GDM1 (cell line): ENCODE data around the gene SLC35F1.

Source experiments
- DNase-seq: peaks from one replicate; lab custom pipeline; 2025; lab: John Stamatoyannopoulos, UW

SLC35F1 gene

GRCh38 chr6:118198746-118199145 is 291.7 kb downstream of the SLC35F1 start:
- DNase-seq: no peak

DNA sequence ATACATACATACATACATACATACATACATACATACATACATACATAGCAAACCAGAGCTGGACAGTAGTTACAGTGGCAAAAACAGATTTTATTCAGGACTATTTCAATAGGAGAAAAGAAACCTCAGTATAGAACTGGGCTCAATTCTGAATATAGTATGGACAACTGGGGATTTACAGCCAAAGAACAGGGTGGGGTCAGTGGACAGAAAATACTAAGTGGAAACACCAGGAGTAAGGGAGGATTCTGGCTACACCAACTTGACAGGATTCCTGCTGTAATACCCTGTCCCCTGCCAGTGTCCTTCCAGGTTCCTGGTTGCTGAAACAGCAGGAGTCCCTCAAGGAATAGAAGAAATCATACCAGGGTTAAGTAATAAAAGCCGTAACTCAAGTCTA is 293.1 kb downstream of the SLC35F1 start:
- no peak for DNase-seq

DNA sequence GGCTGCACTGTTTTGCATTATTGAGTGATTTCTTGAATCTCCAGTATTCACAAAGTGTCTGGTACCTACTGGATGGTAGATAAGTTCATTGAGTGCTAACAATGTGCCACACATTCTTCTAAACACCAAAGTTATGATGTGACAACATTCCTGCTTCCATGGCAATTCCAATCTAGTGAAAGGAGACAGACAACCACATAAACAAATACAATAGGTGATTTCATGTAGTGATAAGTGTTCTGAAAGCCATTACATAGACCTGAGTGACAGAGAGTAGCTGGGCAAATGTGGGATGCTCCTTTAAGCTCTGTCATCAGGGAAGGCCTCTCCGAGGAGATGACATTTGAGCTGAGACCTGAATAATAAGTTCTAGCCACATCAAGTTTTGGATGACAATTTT is 295.5 kb downstream of the SLC35F1 start:
- DNase-seq: no peak

DNA sequence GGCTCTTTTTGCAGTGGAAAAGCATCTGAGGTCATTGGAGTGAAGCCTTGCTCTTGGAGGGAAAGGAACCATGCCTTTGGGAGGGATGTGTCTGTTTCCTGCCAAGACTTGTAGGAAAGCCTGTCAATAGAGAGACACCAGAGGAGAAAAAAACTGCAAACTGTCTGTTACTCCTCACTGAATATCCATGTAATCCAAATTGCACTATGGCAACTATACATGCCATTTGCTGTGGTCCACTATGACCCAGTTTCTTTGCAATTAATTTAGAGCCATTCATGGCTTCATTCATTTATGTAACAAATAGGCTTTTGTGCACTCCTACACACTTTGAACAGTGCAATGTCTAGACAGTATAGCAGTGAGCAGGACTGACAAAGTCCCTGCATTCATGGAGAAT is 296.5 kb downstream of the SLC35F1 start:
- no peak for DNase-seq

- DNase-seq: no peak
Observed at GRCh38 chr6:118206221-118206620, 299.2 kb downstream of the SLC35F1 start.

- DNase-seq: no peak
Observed at GRCh38 chr6:118207947-118208346, 300.9 kb downstream of the SLC35F1 start.

DNA sequence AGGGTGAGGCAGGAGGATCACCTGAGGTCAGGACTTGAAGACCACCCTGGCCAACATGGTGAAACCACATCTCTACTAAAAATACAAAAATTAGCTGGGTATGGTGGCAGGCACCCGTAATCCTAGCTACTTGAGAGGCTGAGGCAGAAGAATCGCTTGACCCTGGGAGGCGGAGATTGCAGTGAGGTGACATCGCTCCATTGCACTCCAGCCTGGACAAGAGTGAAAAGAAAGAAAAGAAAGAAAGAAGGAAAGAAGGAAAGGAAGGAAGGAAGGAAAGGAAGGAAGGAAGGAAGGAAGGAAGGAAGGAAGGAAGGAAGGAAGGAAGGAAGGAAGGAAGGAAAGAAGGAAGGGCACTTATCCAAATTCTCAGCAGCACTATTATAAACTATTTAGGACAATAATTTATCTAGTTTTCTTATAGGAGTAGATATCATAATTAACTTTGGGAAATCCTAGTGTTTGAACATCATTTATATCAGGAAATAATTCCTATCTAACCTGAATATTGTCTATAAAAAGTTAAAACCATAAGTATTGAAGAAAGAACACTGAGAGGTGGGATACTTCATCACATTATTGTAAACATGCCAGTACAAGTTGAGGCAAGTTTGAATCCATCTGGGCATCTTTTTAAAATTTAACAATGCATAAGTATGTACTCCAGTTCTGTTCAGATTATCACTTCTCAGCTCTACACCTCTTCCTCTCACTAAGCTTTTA is 305.5 kb downstream of the SLC35F1 start:
- no peak for DNase-seq

- DNase-seq: no peak
Observed at GRCh38 chr6:118215269-118215668, 308.2 kb downstream of the SLC35F1 start.

DNA sequence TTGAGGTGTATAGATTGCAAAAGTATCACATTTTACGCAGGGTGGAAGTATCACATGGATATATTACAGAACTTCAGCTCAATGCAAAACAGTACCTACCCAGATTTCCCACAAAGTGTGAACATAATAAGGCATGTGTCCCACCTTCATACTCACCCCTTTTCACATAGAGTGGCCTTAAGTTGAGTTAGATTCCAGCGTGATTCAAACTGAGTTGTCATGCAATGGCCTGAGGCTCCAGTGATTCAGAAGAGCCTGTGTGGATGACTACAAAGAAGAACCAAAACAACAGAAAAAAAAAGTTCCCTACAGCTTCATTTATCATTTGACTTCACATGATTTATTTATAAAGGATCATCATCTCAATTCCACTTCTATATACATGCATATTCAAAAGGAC is 309.7 kb downstream of the SLC35F1 start:
- DNase-seq: no peak

DNA sequence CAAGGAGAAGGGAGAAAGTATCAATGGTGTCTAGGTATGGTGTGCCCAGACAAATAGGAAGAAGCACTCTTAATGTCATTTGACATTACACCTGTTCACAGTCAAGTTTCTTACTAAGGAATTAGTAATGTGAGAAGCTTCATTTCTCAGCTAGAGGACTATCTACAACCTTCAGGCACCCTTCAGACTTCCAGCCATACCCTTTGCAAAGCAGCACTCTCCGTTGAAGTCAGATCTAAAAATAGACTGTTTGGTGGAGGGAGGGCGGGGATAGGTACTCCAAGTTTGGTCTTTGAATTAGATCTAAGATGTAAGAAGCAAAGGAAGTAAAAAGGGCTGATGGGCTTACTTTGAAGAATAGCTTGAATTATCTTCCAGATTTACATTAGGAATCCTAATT is 311.1 kb downstream of the SLC35F1 start:
- DNase-seq: no peak

DNA sequence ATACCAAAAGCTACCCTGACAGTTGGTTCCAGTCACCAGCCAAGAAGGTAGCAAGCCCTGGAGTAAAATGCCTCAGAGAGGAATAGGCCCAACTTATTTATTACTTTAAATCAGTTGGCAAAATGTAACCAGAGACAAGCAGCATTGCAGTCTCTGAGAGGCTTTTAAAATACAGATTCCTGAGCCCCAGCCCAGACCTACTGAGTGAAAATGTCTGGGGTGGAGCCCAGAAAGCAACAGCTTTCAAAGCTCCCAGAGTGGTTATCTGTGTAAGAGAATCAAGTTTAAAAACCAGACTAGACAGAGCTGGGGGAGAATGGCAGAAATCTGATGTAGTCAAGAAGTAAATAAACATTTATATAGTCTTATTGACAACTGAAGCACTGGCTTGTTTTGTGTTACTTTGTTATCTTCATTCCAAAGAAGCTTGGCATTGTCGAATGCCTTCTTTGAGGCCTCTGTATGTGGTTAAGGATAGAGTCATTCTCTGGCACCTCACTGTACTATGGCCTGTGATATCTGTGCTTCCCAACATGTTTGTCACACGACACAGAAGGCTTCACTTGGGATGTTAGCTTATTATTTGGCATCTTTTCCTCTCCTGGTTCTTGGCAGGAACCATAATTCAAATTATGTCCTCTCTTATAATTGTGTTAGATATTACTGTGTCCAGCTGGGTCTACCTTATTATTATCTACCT is 313.5 kb downstream of the SLC35F1 start:
- DNase-seq: no peak

DNA sequence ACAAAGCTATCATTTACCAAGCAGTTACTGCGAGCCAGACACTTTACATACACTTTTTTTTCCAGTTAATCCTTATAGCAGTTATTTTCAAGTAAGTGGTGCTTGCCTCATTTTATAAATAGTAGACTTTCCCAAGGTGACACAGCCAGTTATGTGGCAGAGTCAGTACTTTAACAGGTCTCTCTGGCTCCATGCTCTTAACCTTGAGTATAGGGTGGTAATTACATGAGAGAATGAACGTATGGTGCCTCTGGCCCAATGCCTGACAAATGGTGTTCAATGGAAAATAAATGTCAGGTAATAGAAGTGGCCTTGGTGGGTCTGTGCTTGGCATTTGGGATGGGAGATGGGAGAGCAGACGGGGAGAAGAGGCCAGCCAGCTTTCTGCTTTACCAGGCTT is 316.3 kb downstream of the SLC35F1 start:
- DNase-seq: no peak

DNA sequence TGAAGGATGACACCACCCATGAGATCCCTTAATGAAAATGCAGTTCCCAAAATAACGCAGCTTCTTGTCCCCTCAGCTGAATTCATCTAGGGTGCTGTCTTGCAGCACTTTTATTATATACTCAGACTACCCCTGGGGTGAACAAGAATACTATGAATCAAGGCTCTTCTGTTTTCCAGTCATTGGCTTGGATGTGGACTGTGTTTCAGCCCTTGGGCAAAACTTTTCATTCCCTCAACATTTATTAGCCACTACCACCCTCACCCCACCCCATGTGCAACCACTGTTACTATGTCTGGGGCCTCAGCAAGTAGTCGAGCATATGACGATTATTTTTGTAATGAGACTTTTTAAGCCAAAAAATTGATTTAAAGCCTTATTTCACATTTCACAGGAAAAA is 321.8 kb downstream of the SLC35F1 start:
- no peak for DNase-seq

- DNase-seq: no peak
Observed at GRCh38 chr6:118240878-118241528, 333.9 kb downstream of the SLC35F1 start.

- no peak for DNase-seq
Observed at GRCh38 chr6:118246406-118246805, 339.3 kb downstream of the SLC35F1 start.

GRCh38 chr6:118248171-118248570 is 341.1 kb downstream of the SLC35F1 start:
- DNase-seq: no peak

- no peak for DNase-seq
Observed at GRCh38 chr6:118249680-118250079, 342.6 kb downstream of the SLC35F1 start.

- no peak for DNase-seq
Observed at GRCh38 chr6:118252474-118252873, 345.4 kb downstream of the SLC35F1 start.

- no peak for DNase-seq
Observed at GRCh38 chr6:118253741-118254140, 346.7 kb downstream of the SLC35F1 start.

DNA sequence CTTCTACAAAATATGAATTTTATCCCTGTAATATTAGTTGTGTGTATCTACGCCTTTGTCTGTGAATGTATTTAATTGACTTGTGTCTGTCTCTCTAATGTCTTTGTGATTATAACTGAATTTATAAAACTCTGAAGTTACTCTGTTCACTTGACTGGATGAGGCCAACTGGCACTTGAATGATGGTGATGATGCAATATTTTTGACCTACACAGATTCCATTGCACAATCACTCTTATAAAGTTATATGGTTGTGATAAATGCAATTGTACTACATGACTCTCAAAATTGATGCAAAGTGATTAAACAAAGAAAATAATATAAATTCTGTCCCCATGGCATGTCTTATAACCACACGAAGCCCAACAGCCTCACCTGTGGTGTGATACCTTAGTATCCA is 353.8 kb downstream of the SLC35F1 start:
- no peak for DNase-seq

DNA sequence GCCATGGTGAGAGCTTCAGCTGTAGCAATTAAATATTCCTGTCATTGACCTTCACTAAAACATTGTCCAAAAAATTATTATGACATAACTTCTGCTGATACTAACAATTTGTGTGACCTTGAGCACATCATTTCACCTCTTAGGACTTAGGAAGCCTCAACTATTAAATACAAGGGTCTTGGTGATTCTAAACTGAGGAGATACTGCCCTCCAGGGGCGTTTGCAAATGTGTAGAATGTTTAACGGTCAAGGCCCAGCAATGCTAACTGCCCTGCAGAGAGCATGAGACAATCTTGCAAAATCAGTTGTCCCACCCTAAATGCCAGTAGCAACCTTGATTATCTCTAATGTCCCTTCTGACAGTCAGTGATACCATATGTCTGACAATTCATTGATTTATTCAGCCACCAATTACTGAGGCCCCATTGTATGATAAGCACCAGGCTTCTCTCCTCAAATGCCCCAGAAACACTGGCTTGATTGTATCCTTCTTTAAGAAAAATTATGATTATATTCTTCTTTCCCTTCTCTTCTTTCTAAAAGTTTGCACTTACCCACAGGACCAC is 356.9 kb downstream of the SLC35F1 start:
- DNase-seq: no peak

DNA sequence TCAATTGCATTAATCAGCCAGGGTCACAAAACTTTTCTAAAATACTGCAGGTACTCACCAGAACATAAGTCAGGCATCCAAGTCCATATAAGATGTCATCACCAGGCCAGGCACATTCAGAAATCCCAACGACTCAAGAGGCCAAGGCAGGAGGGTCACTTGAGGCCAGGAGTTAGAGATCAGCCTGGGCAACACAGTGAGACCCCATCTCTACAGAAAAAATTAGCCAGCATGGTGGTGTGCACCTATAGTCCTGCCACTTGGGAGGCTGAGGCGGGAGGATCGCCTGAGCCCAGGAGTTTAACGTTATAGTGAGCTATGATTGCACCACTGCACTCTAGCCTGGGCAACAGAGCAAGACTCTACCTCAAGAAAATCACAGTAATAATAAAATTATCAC is 362.6 kb downstream of the SLC35F1 start:
- no peak for DNase-seq

- DNase-seq: no peak
Observed at GRCh38 chr6:118277631-118278030, 370.6 kb downstream of the SLC35F1 start.
